HG03460 (cell line): Measurements from ENCODE around the gene SPIRE1.
"Not testable (repeated sequence)": the region's sequence is repeated elsewhere in the genome, so short reads cannot be mapped to it uniquely, and the experiment has no call there.

Source experiments
- ATAC-seq: cut with Tn5 transposase; IDR thresholded peaks from one replicate; pipeline ENCODE4 v1.9.1; 2021; ENCODE audit not compliant: unreplicated experiment

Gene SPIRE1

GRCh38 chr18:12497296-12497695, 160.6 kb downstream of the SPIRE1 start:
- no peak for ATAC-seq

GRCh38 chr18:12492907-12493306, 165.0 kb downstream of the SPIRE1 start:
- ATAC-seq, result no peak

DNA sequence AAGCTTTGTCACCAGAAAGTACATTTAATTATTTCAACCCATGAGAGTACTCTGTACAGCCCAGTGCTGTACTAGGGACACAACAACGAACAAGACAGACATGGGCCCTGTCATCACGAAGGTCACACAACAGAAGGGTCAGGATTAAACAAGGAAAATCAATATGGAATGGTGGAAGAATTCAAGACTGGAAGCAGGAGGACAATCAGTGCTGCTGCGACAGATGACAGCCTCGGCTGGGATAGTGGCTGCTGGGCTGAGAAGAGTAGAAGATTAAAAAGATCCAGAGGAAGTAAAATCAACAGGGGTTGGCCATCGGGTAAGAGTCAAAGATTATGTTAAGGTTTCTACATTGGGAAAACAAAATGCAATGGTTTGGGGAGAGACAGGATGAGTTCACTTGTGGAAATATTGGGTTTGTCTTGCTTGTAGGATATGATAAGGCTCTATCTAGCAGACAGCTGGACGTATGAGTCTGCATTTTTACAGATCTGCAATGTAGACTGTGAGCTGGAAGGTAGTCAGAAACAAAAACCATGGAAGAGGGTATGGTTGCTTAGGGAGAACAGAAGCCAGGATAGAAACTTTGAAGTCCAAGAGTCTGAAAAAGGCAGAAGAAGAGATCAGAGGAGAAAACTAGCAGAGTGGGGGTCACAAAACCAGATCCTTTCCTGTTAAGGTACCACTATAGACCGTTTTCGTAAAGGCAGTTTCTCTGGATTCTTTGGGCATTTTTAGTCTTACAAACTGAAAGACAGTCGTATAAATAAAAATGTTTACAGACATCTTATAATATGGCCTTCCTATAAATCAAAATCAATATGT, 166.1 kb downstream of the SPIRE1 start:
- no peak for ATAC-seq

GRCh38 chr18:12485479-12486105, 172.3 kb downstream of the SPIRE1 start:
- ATAC-seq, result no peak

- not testable (repeated sequence) for ATAC-seq
Observed at GRCh38 chr18:12481915-12482314, 176.0 kb downstream of the SPIRE1 start.

DNA sequence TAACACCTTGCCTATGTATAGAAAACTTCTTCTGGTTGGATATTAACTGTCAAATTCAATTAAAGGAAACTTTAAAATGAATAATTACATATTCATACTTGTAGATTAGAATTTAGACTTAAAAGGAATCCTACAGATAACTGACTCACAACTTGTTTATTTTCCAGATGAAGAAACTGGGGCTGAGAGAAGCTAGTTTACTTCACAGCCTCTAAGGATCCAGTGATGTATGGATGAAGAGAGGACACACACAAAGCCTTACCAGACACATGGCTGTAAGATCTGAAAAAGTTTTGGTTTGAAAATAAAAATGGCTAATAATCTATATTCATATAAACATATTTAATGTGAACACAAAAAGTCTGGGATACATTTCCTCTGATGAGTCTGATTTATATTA, 177.9 kb downstream of the SPIRE1 start:
- ATAC-seq, result no peak

- no peak for ATAC-seq
Observed at GRCh38 chr18:12479536-12479935, 178.4 kb downstream of the SPIRE1 start.

- no peak for ATAC-seq
Observed at GRCh38 chr18:12478269-12479047, 179.4 kb downstream of the SPIRE1 start.

GRCh38 chr18:12477606-12478005, 180.3 kb downstream of the SPIRE1 start:
- ATAC-seq, result no peak

GRCh38 chr18:12476955-12477354, 181.0 kb downstream of the SPIRE1 start:
- ATAC-seq, result no peak

DNA sequence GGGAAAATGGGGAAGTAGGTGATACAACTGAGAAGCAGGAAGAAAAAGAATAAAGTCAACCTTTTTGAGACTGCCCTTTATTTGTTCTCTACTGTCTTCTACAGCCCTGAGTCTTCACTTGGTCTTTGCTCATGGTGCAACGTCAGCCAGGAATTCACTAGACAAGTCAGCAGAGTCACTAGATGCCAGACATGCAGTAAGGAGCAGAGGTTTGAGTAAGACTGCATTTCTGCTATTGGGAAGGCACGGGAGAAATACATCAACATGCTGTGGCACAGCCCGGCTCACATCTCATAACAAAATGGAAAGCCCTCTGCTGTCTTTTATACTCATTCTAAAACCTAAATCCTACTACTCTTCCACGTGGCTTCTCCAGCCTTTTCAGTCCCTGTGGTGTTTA, 183.0 kb downstream of the SPIRE1 start:
- ATAC-seq, result no peak

DNA sequence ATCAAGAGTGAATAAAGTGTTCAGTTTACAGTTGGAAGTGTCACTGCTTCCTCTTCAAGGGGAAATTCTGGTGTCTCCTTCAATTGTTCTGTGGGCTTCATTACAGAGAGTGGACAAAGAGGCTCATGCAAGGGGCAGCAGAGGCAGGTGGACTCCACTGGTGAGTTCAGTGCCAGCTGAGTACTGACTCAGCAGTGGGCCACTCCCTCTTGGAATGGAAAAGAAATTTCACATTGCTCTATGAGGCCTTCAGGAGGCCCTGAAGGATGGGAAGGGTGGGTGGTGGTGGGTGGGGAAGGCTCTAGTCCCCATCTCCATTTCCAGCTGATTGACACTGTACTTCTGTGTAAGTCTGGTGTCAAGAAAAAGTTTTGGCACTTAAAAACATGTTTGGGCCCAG, 183.8 kb downstream of the SPIRE1 start:
- ATAC-seq, result no peak

DNA sequence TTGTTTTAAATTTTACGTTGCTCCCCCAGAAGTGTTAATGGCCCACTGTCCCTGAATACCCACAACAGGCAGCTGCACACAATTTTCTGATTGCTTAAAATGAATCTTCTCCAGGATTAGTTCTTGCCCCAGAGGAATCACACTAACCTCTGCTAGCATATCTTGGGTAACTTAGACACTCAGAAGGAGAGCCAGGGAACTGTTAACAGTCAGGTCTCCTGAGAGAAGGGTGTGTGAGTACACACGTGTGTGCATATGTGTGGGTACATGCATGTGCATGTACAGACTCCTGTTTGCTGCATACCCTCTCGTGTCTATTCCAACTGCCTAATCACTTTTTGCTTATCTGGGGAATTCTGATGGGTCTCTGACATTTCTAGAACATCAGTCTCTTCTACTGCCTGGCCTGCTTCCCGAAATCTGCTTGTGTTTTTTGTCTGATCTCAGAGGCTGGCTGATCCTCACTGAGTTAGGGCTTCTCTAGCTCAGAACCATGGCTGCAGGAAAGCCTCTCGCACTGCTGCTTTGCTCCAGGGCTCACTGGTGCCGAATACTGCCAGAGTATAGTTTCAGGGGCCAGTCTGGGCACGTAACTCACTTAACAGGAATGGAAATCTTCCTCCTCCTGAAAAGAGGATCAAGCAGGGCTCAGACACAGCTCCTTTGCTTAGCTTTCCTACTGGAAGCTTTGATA, 187.4 kb downstream of the SPIRE1 start:
- no peak for ATAC-seq

DNA sequence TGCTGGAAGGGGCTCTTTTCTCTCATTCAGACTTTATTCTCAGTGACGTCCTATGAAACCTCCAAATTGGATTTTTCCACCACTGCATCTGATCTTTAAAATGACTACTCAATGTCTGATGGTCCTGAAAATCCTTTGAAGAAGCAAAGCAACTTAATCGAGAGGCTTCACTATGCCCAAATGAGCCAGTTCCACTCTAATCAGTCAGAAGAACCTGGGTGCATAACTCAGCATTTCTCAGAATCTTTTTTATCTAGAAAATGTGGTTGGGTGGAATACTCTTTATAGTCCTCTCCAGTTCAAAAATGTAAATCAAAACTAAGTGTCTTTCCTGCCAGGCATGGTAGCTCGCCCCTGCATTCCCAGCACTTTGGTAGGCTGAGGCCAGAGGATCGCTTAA, 189.5 kb downstream of the SPIRE1 start:
- ATAC-seq, result no peak

GRCh38 chr18:12464731-12465130, 193.2 kb downstream of the SPIRE1 start:
- ATAC-seq, result no peak

GRCh38 chr18:12463191-12463590, 194.7 kb downstream of the SPIRE1 start:
- no peak for ATAC-seq

DNA sequence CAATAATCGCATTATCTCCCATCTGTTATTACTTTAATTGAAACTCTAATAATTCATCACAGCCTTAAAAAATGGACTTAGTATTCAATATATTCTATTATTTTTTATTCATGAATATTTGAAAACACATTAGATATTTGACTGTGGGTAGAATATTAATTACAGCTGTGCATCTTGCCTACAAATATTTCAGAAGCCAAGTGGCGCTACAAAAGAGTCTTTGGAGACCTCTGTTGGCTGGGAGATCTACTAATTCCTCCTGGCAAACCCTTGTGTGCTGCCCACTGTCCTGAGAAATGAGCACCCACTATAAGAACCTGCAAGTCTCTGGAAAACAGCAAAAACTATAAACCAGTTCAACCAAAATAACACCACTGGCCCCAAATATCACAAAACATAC, 195.7 kb downstream of the SPIRE1 start:
- ATAC-seq, result no peak

DNA sequence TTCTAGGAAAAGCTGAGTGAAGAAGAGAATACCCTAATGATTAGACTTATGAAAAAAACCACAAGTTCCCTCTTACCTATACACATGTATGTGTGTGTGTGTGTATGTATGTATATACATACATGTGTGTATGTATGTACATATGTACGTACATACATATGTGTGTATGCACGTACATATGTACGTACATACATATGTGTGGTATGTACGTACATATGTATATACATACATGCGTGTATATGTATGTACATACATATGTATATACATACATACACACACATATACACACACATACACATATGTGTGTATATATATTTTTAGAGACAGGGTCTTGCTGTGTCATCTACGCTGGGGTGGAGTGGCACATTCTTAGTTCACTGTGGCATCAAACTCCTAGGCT, 196.6 kb downstream of the SPIRE1 start:
- ATAC-seq, result no peak

- ATAC-seq, result no peak
Observed at GRCh38 chr18:12460874-12461273, 197.0 kb downstream of the SPIRE1 start.

GRCh38 chr18:12458771-12459170, 199.1 kb downstream of the SPIRE1 start:
- no peak for ATAC-seq

- no peak for ATAC-seq
Observed at GRCh38 chr18:12456441-12456840, 201.5 kb downstream of the SPIRE1 start.
